Uterus (tissue), 4 donors: ENCODE data around the gene ZNF140. TPM values are rescaled to one million over a fixed set of nuclear protein-coding genes. Genes with fewer than 3 reads are reported as not detected.

ENCODE experiments used
- DNase-seq, 2 donors: peaks; one replicate each; pipeline ENCODE4 v3.0.0-alpha.2; 2019 to 2020
- H3K27ac ChIP-seq, 2 donors: fragments of 200-600 bp; sonication (generic); 1 replicate in 1 of 2; 2 replicates in 1 of 2; pipeline ENCODE4 v1.5.1; 2016 to 2018
- H3K27me3 ChIP-seq, 2 donors: fragments of 200-600 bp; sonication (generic); one replicate each; pipeline ENCODE4 v1.5.1; 2018 to 2019; ENCODE audit warnings: control low read depth in 1 of 2
- H3K36me3 ChIP-seq, 2 donors: fragments of 200-600 bp; sonication (generic); one replicate each; pipeline ENCODE4 v1.5.1; 2019; ENCODE audit warnings: control low read depth in 1 of 2
- H3K4me1 ChIP-seq, 2 donors: fragments of 200-600 bp; sonication (generic); one replicate each; pipeline ENCODE4 v1.5.1; 2018 to 2019; ENCODE audit warnings: control low read depth in 1 of 2
- H3K4me3 ChIP-seq, 2 donors: fragments of 200-600 bp; sonication (generic); 1 replicate in 1 of 2; 2 replicates in 1 of 2; pipeline ENCODE4 v1.5.1; 2018 to 2019; ENCODE audit warnings: mild to moderate bottlenecking in 1 of 2
- H3K9me3 ChIP-seq, 2 donors: fragments of 200-600 bp; sonication (generic); one replicate each; pipeline ENCODE4 v1.5.1; 2019; ENCODE audit warnings: control low read depth in 1 of 2
- POLR2A ChIP-seq, 2 donors: fragments of 450-650 bp; IDR thresholded peaks; one replicate each; pipeline ENCODE4 v1.6.1; 2016; ENCODE audit warnings: antibody characterized with exemption in 2 of 2, mild to moderate bottlenecking in 1 of 2, moderate library complexity in 1 of 2
- intact Hi-C: fragments of 100-400 bp; cut with DNase I; formaldehyde crosslinking; loops from one replicate; pipeline ENCODE4 v1.15.1; 2023; ENCODE audit warnings: low total_unique reads
- total RNA-seq, 4 donors: library from RNA; depleted of rRNA in 3 of 4; stranded (reverse); fragments of >200 nt in 3 of 4; gene quantifications; one replicate each; pipeline versions ENCODE4 v1.1.0 to v1.2.4, GENCODE V29; 2014 to 2023
- TF ChIP-seq, protein P1 (sequence below), 4 experiments: fragments of 200-600 bp in 2 of 4; fragments of 450-650 bp in 2 of 4; sonication (generic) in 2 of 4; IDR thresholded peaks; one replicate each; pipeline ENCODE4 v1.5.1; 2016 to 2019; ENCODE audit warnings: antibody characterized with exemption in 4 of 4, mild to moderate bottlenecking in 2 of 4, moderate library complexity in 1 of 4
- donor health status: DM: yes; HTN: yes; CAD: no.

Gene ZNF140
- total RNA-seq, 4 donors from 2014 or later, result 3.6 to 53.8 (median 19.6) TPM

- H3K4me1 ChIP-seq, result no peaks in the 10 kb centered on the region
- H3K9me3 ChIP-seq, result peaks cover 0 to 60% of the 10 kb centered on the region in 2 donors
- no peaks in the 10 kb centered on the region for H3K36me3 ChIP-seq
- H3K27ac ChIP-seq, result peak overlapping the region; percentile 96 to 98
- intact Hi-C loops, result loop anchor here (5.0 kb wide), 1 partner anchor 43 kb away; the partner anchor contains the start of gene ZNF84
- peak; percentile 98 for DNase-seq
- TF ChIP-seq, protein P1, sequence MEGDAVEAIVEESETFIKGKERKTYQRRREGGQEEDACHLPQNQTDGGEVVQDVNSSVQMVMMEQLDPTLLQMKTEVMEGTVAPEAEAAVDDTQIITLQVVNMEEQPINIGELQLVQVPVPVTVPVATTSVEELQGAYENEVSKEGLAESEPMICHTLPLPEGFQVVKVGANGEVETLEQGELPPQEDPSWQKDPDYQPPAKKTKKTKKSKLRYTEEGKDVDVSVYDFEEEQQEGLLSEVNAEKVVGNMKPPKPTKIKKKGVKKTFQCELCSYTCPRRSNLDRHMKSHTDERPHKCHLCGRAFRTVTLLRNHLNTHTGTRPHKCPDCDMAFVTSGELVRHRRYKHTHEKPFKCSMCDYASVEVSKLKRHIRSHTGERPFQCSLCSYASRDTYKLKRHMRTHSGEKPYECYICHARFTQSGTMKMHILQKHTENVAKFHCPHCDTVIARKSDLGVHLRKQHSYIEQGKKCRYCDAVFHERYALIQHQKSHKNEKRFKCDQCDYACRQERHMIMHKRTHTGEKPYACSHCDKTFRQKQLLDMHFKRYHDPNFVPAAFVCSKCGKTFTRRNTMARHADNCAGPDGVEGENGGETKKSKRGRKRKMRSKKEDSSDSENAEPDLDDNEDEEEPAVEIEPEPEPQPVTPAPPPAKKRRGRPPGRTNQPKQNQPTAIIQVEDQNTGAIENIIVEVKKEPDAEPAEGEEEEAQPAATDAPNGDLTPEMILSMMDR (IDR thresholded peaks at IDR 0.05), result peak in 1 of 4 experiments; percentile 0
- TF ChIP-seq POLR2A (IDR thresholded peaks at IDR 0.05), result no peak
- no peaks in the 10 kb centered on the region for H3K27me3 ChIP-seq
- H3K4me3 ChIP-seq, result peak overlapping the region; percentile 91 to 95
These were observed 726 bp upstream of the ZNF140 start for GRCh38 chr12:133080026-133080367.

- TF ChIP-seq, protein P1 (IDR thresholded peaks at IDR 0.05), result no peak
- no peak for TF ChIP-seq POLR2A (IDR thresholded peaks at IDR 0.05)
- H3K9me3 ChIP-seq, result peaks cover 0 to 64% of the 10 kb centered on the region in 2 donors
- H3K4me3 ChIP-seq, result peak overlapping the region; percentile 91 to 95
- peak; percentile 20 to 28 for DNase-seq
- H3K27ac ChIP-seq, result peak overlapping the region; percentile 96 to 98
- H3K4me1 ChIP-seq, result no peaks in the 10 kb centered on the region
- no peaks in the 10 kb centered on the region for H3K27me3 ChIP-seq
- intact Hi-C loops, result loop anchor here (5.0 kb wide), 1 partner anchor 44 kb away; the partner anchor contains the start of gene ZNF84
- H3K36me3 ChIP-seq, result no peaks in the 10 kb centered on the region
These were observed 547 bp downstream of the ZNF140 start for GRCh38 chr12:133081159-133081780.

- no peak overlapping the region for H3K27ac ChIP-seq
- no peaks in the 10 kb centered on the region for H3K36me3 ChIP-seq
- H3K4me3 ChIP-seq, result no peak overlapping the region
- no peaks in the 10 kb centered on the region for H3K27me3 ChIP-seq
- H3K9me3 ChIP-seq, result peaks cover 0 to 75% of the 10 kb centered on the region in 2 donors
- TF ChIP-seq POLR2A (IDR thresholded peaks at IDR 0.05), result no peak
- TF ChIP-seq, protein P1 (IDR thresholded peaks at IDR 0.05), result no peak
- intact Hi-C loops, result loop anchor here (5.0 kb wide), 1 partner anchor 46 kb away; the partner anchor contains the start of gene ZNF84
- no peaks in the 10 kb centered on the region for H3K4me1 ChIP-seq
- DNase-seq, result no peak
These were observed 2.6 kb downstream of the ZNF140 start for GRCh38 chr12:133083345-133083744.

GRCh38 chr12:133105620-133106019, 24.9 kb downstream of the ZNF140 start:
- intact Hi-C loops, result no loop called here
- H3K4me1 ChIP-seq, result no peaks in the 10 kb centered on the region
- no peak overlapping the region for H3K4me3 ChIP-seq
- H3K36me3 ChIP-seq, result peaks cover 0 to 6% of the 10 kb centered on the region in 2 donors
- no peaks in the 10 kb centered on the region for H3K27me3 ChIP-seq
- TF ChIP-seq POLR2A (IDR thresholded peaks at IDR 0.05), result no peak
- TF ChIP-seq, protein P1 (IDR thresholded peaks at IDR 0.05), result no peak
- no peak for DNase-seq
- H3K27ac ChIP-seq, result no peak overlapping the region
- H3K9me3 ChIP-seq, result peaks cover 0 to 98% of the 10 kb centered on the region in 2 donors

GRCh38 chr12:133106253-133106652, 25.5 kb downstream of the ZNF140 start:
- Histone ChIP-seq H3K27me3 (no peaks in the 10 kb centered on the region), H3K4me3 (no peak overlapping the region), H3K36me3 (peaks cover 0 to 6% of the 10 kb centered on the region in 2 donors), H3K27ac (no peak overlapping the region), H3K4me1 (no peaks in the 10 kb centered on the region), H3K9me3 (peaks cover 0 to 98% of the 10 kb centered on the region in 2 donors)
- intact Hi-C loops, result no loop called here
- DNase-seq, result no peak
- TF ChIP-seq POLR2A (IDR thresholded peaks at IDR 0.05), result no peak
- TF ChIP-seq, protein P1 (IDR thresholded peaks at IDR 0.05), result no peak
